Stimulated activated CD4-positive, alpha-beta T cell treated with anti-CD3 and anti-CD28 coated beads, Interleukin-2, amount 100 ng/mL, for 24 hours (primary cell): Measurements from ENCODE around the gene CNNM4.

Experiments used
- DNase-seq, 2 donors: peaks; one replicate each; pipeline ENCODE4 v3.0.0-alpha.2; 2020

CNNM4 gene

GRCh38 chr2:96837575-96837974, 76.9 kb downstream of the CNNM4 start:
- no peak for DNase-seq

- DNase-seq = no peak
These were observed 77.9 kb downstream of the CNNM4 start for GRCh38 chr2:96838345-96839292.

- DNase-seq = peak; percentile 81 to 89
These were observed 78.7 kb downstream of the CNNM4 start for GRCh38 chr2:96839293-96839874.

GRCh38 chr2:96839875-96840850, 79.5 kb downstream of the CNNM4 start:
- no peak for DNase-seq

GRCh38 chr2:96841701-96842495, 81.2 kb downstream of the CNNM4 start:
- no peak for DNase-seq

GRCh38 chr2:96842600-96842999, 81.9 kb downstream of the CNNM4 start:
- DNase-seq = no peak

GRCh38 chr2:96843538-96844268, 83.0 kb downstream of the CNNM4 start, which contains the start of gene ANKRD23:
ANKRD23 (minus strand) TSS chr2:96844021; CDS start chr2:96843992, 29 bp downstream.
- no peak for DNase-seq

- DNase-seq = no peak
These were observed 83.7 kb downstream of the CNNM4 start for GRCh38 chr2:96844405-96844808.

- DNase-seq = no peak
These were observed 86.1 kb downstream of the CNNM4 start for GRCh38 chr2:96846825-96847224.

- DNase-seq = no peak
These were observed 86.9 kb downstream of the CNNM4 start for GRCh38 chr2:96847586-96847985.

GRCh38 chr2:96848264-96848663, 87.6 kb downstream of the CNNM4 start:
- no peak for DNase-seq

GRCh38 chr2:96852667-96853066, 92.0 kb downstream of the CNNM4 start:
- DNase-seq = no peak

- no peak for DNase-seq
These were observed 92.6 kb downstream of the CNNM4 start for GRCh38 chr2:96853321-96853720.

- DNase-seq = peak; percentile 47 to 52
These were observed 96.3 kb downstream of the CNNM4 start for GRCh38 chr2:96856776-96857666.

GRCh38 chr2:96857667-96858372, 97.1 kb downstream of the CNNM4 start, which contains the start of gene ANKRD39:
ANKRD39 (minus strand) TSS chr2:96858016; CDS start chr2:96857987, 29 bp downstream.
- DNase-seq = peak; percentile 97 to 98

GRCh38 chr2:96859099-96859649, 98.5 kb downstream of the CNNM4 start:
- DNase-seq = no peak

GRCh38 chr2:96859681-96860064, 99.0 kb downstream of the CNNM4 start:
- no peak for DNase-seq

GRCh38 chr2:96860065-96861029, 99.6 kb downstream of the CNNM4 start:
- DNase-seq = peak; percentile 50 to 58
